GM18873 (cell line): ENCODE results near the gene HNRNPAB.
A peak's percentile ranks its signal among the peaks of the same experiment; 100 is the strongest.
"Not testable (repeated sequence)": the region's sequence is repeated elsewhere in the genome, so short reads cannot be mapped to it uniquely, and the experiment has no call there.

Experiments used
- ATAC-seq: cut with Tn5 transposase; IDR thresholded peaks from one replicate; pipeline ENCODE4 v1.9.1; 2021; ENCODE audit warnings: mild to moderate bottlenecking, moderate library complexity, moderate number of reproducible peaks; ENCODE audit not compliant: unreplicated experiment, low FRiP score

The HNRNPAB gene

DNA sequence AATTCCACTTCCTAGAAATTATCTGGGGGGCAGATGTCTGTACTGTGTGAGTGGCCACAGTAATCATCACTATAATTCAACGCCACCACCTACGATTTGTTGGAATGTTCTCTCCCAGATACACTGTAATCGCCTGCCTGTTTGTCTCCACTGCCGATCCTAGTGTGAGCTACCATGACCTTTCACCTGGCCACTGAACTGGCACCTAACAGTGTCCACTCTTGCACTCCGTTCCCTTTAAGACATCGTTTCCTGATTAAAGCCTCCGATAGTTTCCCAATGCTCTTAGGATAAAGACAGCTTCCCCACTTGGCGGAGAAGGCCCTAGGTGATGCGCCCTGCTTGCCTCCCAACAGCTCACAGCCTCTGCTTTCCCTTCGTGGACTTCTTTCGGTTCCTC, 24.3 kb downstream of the HNRNPAB start:
- ATAC-seq, result no peak

- ATAC-seq, result not testable (repeated sequence)
These were observed 24.8 kb downstream of the HNRNPAB start for GRCh38 chr5:178229111-178229510.

DNA sequence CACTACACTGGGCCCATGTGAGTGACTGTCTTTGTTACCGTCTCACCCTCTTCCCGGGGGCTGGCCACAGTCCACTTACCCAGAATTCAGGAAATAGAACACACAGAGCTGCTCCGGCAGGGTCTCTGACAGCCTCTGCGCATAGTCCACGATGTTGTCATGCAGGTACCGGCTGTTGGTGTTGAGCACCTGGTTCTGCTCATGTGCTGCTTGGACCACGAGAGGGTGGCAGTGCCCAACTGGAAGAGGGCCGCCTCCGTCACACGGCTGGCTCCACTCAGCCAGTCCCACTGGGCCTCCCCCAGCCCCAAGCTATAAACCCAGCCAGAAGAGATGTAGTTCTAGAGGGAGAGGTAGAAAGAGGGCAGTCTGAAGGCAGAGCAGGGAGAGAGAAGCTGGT, 25.5 kb downstream of the HNRNPAB start:
- no peak for ATAC-seq

GRCh38 chr5:178230879-178231538, 26.7 kb downstream of the HNRNPAB start:
- ATAC-seq, result no peak

GRCh38 chr5:178231539-178232123, 27.3 kb downstream of the HNRNPAB start:
- ATAC-seq, result no peak

DNA sequence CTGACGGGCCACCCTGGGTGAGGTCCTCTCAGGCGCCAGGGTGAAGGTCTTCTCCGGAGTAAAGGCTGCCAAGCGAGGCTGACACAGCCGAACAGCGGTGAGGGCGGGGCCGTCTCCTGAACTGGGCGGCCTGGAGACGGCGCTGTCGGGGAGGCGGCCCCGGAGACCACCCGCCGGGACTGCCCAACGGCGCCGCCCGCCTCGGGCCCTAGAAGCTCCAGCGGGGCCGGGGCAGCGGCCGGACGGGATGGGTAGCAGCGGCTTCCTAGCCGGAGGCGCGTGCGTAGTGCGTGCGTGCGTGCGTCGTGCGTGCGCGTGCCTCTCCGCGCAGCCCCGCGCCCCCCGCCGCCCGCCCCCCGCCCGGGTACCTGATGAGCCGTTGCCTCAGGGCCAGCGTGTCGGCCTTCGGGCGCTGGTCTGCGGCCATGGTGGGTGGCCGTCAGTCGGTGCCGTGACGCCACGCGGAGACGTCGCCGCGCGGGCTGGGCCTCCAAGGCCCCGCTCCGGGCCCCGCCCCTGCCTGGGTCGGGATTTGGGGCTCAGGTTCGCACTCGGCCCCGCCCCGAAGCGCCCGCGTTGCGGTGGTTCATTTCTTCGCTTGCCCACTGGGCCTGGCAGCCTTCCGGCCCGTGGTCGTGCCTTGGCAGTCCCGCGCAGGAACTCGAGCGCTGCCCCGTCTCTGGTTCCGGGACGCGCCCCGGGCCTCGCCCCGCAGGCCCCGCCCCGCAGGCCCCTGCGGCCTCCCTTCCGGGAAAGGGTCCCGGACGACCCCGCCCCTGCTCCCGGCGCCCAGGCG, 28.0 kb downstream of the HNRNPAB start, which contains the start of gene PHYKPL:
Gene PHYKPL, minus strand, starts transcription at position 679 of the 796 bp plus-strand sequence. Its CDS starts 252 bp downstream, at position 427.
- ATAC-seq, result peak; percentile 51

DNA sequence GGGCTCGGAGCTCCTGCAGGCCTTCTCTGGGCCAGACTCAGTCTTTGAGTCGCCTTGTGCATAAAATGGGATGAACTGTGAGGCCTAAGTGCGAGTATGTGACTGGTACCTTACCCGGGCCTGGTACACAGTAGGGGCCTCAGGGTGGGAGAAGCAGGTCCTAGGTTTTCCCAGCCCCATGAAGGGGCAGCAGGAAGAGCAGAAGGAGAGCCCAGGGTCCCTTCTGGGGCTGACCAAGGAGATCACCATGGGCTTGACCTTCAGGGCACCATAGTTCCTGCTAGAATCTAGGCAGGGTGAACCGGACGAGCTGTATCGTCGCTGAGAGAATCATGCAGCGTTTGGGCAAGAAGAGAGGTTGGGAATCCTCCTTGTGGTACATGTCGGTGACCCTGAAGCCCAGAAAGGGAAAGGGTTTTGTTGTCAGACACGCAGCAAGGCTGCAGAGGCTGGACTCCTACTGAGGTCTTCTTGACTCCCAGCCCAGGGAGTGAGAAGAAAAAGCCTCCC, 28.6 kb downstream of the HNRNPAB start:
- ATAC-seq, result no peak

DNA sequence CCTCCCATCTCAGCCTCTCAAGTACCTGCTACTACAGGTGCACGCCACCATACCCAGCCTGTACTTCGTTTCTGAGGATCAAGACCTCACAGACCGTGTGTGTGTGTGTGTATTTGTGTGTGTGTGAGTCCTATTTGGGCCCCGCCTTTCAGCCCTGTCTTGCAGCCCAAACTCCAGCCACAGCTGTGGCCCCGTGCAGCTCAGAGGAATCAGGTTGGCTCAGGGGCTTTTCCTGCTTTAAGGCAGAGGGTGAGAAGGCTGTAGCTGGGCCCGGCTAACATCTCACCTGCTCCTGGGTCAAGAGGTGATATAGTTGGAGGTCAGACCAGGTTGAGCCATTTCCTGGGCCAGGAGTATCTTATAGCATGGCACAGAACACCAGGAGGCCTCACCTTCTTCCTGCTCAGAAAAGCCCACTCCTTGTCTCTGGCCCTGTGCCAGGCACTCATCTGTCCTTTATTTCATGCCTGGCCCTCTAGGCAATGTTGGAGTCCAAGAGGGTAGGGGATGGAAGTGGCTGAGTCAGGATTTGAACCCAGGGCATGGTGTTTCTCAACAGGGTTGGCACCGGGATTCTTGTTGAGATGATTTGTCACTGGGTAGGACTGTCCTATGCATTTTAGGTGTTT, 29.9 kb downstream of the HNRNPAB start:
- no peak for ATAC-seq

DNA sequence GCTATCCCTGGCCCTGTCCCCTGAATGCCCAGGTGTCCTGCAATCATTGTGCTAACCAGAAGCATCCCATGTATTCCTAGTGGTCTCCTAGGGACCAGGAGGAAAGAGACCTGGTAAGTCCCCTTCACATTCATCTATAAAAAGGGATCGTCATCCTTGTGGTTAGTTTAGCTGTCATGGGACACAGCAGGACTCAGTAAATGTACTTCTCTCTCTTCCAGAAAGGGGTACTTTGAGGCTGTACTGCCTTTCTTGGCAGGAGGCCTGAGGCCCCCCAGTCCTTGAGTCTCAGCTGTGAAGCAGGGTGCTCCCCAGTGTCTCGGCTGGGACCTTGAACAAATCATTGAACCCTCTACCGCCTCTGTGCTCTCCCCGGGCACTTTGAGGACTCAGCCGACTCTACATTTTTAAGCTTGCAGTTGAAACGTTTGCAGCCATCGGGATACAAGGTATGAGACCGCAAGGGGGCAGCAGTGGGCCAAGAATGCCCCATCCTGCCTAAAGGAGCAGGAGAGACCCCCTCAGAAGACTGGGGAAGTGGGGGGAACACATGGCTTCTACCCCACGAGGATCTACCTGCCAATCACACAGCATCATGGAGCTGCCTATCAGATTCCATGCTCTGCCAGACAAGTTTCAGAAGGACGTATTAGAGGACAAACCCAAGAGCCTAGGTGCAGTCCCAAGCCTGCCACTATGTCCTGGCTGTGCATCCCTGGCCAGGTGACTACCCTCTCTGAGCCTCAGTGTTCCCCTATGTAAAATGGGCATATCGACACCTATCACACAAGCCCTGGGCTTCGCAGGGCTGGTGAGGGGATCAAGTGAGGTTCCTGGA, 30.6 kb downstream of the HNRNPAB start:
- ATAC-seq, result no peak

GRCh38 chr5:178235588-178235974, 31.2 kb downstream of the HNRNPAB start:
- ATAC-seq, result no peak

DNA sequence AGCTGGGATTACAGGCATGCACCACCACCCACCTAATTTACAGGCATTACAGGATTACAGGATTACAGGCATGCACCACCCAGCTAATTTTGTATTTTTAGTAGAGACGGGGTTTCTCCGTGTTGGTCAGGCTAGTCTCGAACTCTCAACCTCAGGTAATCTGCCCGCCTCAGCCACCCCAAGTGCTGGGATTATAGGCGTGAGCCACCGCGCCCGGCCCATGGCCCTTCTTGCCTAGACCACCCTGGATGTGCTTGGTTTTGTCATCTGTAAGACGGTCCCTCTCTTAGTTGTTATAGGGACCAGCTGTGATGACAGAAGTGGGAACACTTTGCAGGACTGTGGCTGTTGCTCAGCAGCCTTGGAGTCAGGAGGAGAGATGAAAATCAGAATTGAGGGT, 31.8 kb downstream of the HNRNPAB start:
- ATAC-seq, result no peak

DNA sequence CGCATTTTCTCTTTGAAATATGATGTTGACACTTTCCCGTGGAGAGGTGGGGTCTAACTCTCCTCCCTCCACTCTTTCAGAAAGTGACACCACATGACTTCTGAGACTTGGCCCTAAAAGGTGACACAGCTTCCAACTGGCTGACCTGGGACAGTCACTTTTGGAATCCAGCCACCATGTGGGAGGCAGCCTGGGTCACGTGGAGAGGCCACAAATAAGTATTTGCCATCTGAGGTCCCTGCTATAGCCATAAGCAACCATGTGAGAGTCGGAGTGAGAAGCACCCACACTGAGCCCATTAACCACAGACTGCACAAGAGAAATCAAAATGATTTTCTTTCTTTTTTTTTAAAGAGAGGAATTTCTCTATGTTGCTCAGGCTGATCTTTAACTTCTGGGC, 32.3 kb downstream of the HNRNPAB start:
- no peak for ATAC-seq

- no peak for ATAC-seq
These were observed 33.3 kb downstream of the HNRNPAB start for GRCh38 chr5:178237431-178238312.

DNA sequence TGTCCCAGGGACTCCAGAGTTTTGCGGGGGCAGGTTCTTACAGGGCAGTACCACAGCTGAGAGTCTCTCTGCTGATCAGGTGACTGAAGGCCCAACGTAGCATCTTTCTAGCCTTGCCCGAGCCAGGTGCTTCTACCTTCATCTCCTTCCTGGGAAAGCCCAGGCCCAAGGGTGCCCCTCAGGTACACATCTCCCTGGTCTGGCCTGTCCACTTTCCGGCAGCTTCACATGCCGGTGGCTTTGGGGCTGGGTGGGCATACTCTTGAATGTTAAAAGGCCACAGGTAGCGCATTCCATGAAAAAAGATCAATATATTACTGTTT, 33.9 kb downstream of the HNRNPAB start:
- ATAC-seq, result no peak

- ATAC-seq, result no peak
These were observed 34.6 kb downstream of the HNRNPAB start for GRCh38 chr5:178238711-178239592.

GRCh38 chr5:178239626-178240301, 35.4 kb downstream of the HNRNPAB start:
- ATAC-seq, result not testable (repeated sequence)

- no peak for ATAC-seq
These were observed 36.0 kb downstream of the HNRNPAB start for GRCh38 chr5:178240341-178240741.

GRCh38 chr5:178240766-178241165, 36.4 kb downstream of the HNRNPAB start:
- ATAC-seq, result no peak
